GM10847 (cell line): Measurements from ENCODE around the gene CSTPP1.

ENCODE experiments used
- POLR2A ChIP-seq: IDR thresholded peaks from 2 replicates; pipeline ENCODE4 v1.6.1; 2011; ENCODE audit not compliant: insufficient read length; ENCODE audit errors: extremely low read depth

The CSTPP1 gene

GRCh38 chr11:46920755-46921154 is 15.8 kb upstream of the CSTPP1 start:
- TF ChIP-seq POLR2A = no peak

- TF ChIP-seq POLR2A = no peak
Observed at GRCh38 chr11:46930089-46930488, 6.5 kb upstream of the CSTPP1 start.

- TF ChIP-seq POLR2A = no peak
Observed at GRCh38 chr11:46942172-46942571, 5.6 kb downstream of the CSTPP1 start.

- no peak for TF ChIP-seq POLR2A
Observed at GRCh38 chr11:46944356-46945075, 8.0 kb downstream of the CSTPP1 start.

GRCh38 chr11:46947399-46948077 is 11.0 kb downstream of the CSTPP1 start:
- TF ChIP-seq POLR2A = no peak

GRCh38 chr11:46948378-46949131 is 12.0 kb downstream of the CSTPP1 start:
- no peak for TF ChIP-seq POLR2A

GRCh38 chr11:46949297-46949696 is 12.7 kb downstream of the CSTPP1 start:
- no peak for TF ChIP-seq POLR2A

- TF ChIP-seq POLR2A = no peak
Observed at GRCh38 chr11:46951864-46952263, 15.3 kb downstream of the CSTPP1 start.

- TF ChIP-seq POLR2A = no peak
Observed at GRCh38 chr11:46952553-46952952, 16.0 kb downstream of the CSTPP1 start.

GRCh38 chr11:46953093-46953492 is 16.5 kb downstream of the CSTPP1 start:
- no peak for TF ChIP-seq POLR2A

- TF ChIP-seq POLR2A = no peak
Observed at GRCh38 chr11:46958777-46959176, 22.2 kb downstream of the CSTPP1 start.

GRCh38 chr11:46961041-46961440 is 24.5 kb downstream of the CSTPP1 start:
- TF ChIP-seq POLR2A = no peak

GRCh38 chr11:46963844-46964243 is 27.3 kb downstream of the CSTPP1 start:
- no peak for TF ChIP-seq POLR2A

GRCh38 chr11:46966773-46967172 is 30.2 kb downstream of the CSTPP1 start:
- TF ChIP-seq POLR2A = no peak

GRCh38 chr11:46967962-46968361 is 31.4 kb downstream of the CSTPP1 start:
- TF ChIP-seq POLR2A = no peak

- no peak for TF ChIP-seq POLR2A
Observed at GRCh38 chr11:46969379-46969778, 32.8 kb downstream of the CSTPP1 start.
